H7 (cell line): ENCODE measurements around the gene QKI. TPM values are rescaled to one million over a fixed set of nuclear protein-coding genes. Genes with fewer than 3 reads are reported as not detected.
"Not testable (repeated sequence)": the region's sequence is repeated elsewhere in the genome, so short reads cannot be mapped to it uniquely, and the experiment has no call there.

Experiments used
- DNase-seq: peaks from one replicate; pipeline ENCODE4 v3.0.0; 2012
- H3K27me3 ChIP-seq: 2 replicates; pipeline ENCODE4 v1.6.0; 2011; ENCODE audit warnings: mild to moderate bottlenecking, low read length; ENCODE audit not compliant: control insufficient read depth, insufficient read depth
- H3K36me3 ChIP-seq: replicated peaks from 2 replicates; pipeline ENCODE4 v1.5.1; 2011; ENCODE audit warnings: low read length; ENCODE audit not compliant: control insufficient read depth, insufficient read depth
- H3K4me3 ChIP-seq: 2 replicates; pipeline ENCODE4 v1.5.1; 2011; ENCODE audit warnings: low read depth, mild to moderate bottlenecking, control low read depth, low read length, moderate library complexity; ENCODE audit not compliant: insufficient read depth
- total RNA-seq: library from RNA; depleted of rRNA; stranded (reverse); fragments of >200 nt; shearing (Covaris generic); gene quantifications from 2 replicates; pipeline ENCODE4 v1.2.3, GENCODE V29; 2014; rRNA removed

QKI gene
- total RNA-seq = 155 and 200 TPM in 2 replicates

DNA sequence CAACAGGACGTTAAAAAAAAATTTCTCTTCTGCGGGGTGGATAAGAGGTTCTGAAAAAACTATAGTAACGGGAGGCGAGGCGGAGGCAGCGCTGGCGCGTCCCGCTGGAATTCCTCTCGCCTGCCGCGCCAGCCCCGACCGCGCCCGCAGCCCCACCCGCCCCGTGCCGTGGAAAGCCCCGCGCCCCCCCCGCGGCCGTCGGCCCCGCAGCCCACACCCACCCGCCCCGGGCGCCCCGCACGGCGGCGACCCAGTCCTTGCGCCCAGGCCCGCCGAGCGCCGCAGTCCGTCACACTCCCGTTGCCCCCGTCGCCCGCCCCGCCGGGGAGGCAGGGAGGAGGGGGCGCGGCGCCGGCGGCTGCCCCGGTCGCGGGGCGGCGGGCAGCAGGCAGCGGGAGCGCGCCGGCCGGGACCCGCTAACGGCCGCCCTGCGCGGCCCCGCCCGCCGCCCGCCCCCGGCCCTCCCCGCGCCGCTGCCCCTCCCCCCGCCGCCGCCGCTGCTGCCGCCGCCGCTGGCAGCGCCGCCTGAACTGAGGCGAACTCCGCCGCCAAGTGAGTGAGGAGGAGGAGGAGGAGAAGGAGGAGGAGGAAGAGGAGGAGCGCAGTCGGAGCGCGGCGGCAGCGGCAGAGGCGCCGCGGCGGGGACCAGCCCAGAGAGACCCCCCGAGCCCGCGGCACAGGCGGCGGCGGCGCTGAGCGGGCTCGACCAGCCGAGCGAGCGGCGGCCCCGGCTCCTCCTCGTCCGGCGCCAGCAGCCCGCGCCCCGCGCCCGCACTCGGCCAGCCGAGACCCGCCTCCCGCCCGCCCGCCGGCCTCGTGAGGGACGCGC is at the start of gene QKI:
Gene QKI (plus strand): TSS at position 602 of the 829 bp plus-strand sequence. CDS start 476 bp downstream, outside the sequence.
- H3K4me3 ChIP-seq = peak within 1 kb of the TSS; percentile 93
- DNase-seq = peak; percentile 94
- no peaks in the 10 kb centered on the region for H3K36me3 ChIP-seq
- H3K27me3 ChIP-seq = no peaks in the 10 kb centered on the region

DNA sequence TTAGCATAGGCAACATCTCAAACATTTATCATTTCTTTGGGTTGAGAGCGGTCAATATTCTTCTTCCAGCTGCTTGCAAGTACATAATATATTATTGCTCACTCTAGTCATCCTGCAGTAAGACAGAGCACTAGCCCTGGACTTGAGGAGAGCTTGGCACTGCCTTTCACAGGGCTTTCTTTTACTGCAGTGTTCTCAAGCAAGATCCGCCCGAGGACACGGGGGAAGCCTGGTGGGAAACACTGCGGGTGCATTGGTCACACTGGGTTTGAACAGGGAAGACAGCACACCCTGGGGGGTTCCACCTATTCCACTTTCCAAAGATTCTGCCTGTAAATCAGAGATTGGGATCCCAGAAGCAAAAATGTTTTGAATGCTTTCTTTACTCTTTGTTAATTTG is 48.2 kb upstream of the QKI start:
- Histone ChIP-seq H3K36me3 (no peaks in the 10 kb centered on the region), H3K27me3 (no peaks in the 10 kb centered on the region), H3K4me3 (no peak overlapping the region)
- DNase-seq = no peak

DNA sequence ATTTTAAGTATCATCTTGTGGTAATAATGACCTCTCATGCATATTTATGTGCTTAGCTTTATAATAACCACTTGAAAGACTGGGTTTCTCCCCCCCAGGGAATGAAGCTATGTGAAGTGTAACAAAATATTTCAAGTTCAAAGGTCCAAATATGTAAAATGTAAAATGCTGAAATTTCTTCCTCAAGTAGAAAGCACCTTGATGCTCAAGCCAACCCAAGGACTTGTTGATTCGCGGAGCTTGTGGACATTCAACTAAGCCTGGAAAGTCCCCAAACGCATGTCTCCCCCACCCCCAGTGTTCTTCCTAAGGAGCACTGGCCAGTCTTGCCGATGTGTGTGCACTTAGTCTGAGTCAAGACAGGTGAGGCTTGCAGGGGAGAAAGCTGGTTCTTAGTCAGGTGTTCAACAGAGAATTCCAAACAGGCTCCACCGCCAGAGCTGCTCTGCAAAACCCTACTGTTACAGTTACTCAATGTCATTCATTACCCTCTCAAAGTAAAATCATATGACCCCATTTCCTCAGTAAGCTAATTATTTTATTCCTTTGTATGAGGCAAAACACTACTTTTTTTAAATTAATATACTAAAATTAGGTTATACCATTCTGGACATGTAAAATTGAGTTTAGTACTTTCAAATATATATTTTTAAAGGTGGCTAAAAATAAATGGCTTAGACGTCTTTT is 46.9 kb upstream of the QKI start:
- Histone ChIP-seq H3K4me3 (no peak overlapping the region), H3K27me3 (no peaks in the 10 kb centered on the region), H3K36me3 (no peaks in the 10 kb centered on the region)
- DNase-seq = peak; percentile 53

DNA sequence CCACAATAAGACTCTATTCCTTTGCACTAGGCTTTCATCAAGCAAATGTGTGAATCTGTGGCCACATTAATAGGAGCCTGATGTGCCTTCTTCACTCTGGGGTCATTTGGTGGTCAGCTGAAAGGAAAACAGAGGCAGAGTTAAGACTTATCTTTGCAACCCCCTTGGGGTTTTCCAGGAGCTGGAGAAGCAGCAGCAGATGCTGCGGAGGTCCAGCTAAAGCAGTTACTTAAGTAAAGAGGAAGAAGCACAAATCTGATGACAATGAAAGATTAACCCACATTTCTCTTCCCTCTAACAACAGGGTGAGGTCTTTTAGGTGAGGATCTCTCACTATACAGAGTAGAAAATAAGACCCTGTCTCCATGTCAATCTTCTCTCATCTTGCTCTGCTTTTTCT is 45.4 kb upstream of the QKI start:
- no peak overlapping the region for H3K4me3 ChIP-seq
- no peak for DNase-seq

DNA sequence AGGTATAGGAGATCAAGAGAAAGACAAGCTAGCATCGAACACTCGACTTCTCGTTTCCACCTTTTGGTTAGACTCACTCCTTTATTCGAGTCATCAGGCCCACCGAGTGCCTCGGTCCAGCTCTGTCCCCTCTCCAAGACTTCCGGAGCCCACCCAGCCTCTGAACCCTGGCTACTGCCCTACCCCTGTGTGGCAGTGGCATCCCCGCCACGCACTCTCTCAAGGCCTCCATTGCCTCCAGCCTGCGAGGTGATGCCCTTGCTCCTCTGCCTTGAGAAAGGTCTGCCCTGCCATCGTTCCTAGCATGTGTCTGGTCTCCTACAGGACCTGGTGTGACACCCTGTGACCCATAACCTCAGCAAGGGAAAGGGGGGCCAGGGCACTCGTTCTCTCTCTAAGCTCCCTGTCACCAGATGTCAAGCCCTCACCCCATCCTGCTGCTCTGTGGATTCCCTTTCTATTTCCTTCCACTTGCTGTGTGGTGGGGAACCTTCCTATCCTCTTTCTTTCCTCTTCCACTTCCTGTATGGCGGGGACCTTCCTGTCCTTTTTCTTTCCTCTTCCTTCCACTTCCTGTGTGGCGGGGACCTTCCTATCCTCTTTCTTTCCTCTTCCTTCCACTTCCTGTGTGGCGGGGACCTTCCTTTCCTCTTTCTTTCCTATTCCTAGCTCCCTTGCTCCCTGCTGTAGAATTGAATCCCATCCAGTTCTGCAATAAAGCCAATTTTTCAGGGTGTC is 44.7 kb upstream of the QKI start:
- Histone ChIP-seq H3K36me3 (no peaks in the 10 kb centered on the region), H3K27me3 (no peaks in the 10 kb centered on the region), H3K4me3 (no peak overlapping the region)
- DNase-seq = no peak

More for the DNA sequence above, 45.4 kb upstream of the QKI start:
- Histone ChIP-seq H3K36me3 (no peaks in the 10 kb centered on the region), H3K27me3 (no peaks in the 10 kb centered on the region)

DNA sequence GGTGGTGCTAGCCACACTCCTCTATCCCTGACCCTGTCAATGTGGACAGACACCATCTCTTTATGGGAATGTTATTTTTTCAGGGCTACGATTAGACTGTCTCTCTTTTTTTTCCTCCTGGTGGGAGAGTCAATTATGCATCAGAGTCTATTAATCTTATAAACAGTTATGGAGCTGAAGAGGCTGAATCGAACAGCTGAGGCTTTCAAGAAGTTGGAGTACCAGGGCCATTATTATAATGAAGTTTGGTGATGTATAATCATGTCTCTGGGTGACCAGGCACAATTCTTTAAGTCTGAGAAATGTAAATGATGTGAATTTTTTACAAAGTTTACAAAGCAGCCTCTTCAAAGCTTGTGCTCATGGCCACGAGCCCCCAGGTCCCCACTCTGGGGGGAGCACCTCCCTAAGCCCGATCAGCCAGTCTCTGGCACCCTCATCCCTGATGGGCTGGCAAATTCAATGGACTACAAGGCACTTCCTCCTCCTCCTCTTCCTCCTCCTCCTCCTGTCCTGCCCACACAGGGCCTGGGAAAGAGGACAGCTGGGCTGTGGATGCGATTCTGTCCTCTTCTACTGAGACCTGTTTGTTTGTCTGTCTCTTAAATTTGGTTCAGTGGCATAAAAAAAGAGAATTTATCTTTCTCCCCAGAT is 43.9 kb upstream of the QKI start:
- DNase-seq = no peak
- Histone ChIP-seq H3K36me3 (no peaks in the 10 kb centered on the region), H3K27me3 (no peaks in the 10 kb centered on the region)

DNA sequence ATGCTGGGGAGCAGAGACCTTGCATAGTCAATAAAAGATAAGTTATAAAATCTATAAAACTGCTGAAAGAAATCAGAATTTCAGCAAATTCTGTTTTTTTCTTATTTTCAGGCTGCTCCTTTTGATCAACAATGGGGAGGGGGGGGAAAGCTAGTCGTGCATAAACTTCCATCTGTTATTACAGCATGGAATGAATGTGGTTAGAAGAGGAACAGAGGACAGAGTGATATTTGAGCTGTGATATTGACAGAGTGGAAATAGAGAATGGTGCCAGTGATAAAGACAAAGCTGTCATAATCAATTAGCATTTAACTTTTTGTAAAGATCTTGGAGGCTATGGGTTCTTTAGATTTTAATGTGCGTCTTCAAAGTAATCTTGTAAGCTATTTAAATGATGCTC is 43.4 kb upstream of the QKI start:
- no peak overlapping the region for H3K4me3 ChIP-seq
- no peaks in the 10 kb centered on the region for H3K36me3 ChIP-seq
- H3K27me3 ChIP-seq = no peaks in the 10 kb centered on the region
- no peak for DNase-seq

More for the DNA sequence above, 43.9 kb upstream of the QKI start:
- H3K4me3 ChIP-seq = no peak overlapping the region

DNA sequence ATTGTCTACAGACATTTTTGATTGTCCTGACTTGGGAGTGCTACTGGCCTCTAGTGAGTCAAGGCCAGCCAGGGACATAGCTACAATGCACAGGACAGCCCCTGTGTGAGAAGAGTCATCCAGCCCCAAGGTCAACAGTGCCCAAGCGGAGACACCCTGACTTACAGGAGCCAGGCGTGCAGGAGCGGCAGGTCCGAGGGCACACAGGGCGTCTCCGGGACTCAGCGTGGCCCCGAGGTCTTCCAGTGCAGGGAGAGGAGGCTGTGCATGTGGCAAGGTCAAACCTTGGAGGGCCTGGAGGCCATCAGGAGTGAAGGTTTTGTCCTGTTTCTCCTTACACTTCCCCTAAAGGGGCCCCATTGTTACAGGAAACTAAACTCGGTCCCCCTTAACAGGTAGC is 41.3 kb upstream of the QKI start:
- no peaks in the 10 kb centered on the region for H3K27me3 ChIP-seq
- no peaks in the 10 kb centered on the region for H3K36me3 ChIP-seq
- no peak overlapping the region for H3K4me3 ChIP-seq
- no peak for DNase-seq

DNA sequence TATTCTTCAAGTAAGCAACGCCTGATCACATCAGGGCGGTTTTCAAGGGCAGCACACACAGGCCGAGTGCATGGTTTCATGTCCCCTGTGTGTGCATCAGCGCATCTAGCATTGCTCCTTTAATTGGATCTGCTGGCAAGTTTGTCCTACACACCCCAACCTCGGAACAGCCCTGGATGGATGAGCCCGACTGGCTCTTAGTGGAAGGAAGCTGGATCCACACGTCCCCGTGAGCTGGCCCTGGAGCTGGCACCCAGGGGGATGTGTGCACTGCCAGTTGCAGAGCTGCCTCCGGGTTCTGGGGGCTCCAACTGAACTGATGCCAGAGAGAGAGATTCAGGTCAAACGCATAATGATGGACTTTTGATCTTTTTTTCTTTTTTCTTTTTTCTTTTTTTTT is 39.2 kb upstream of the QKI start:
- no peaks in the 10 kb centered on the region for H3K27me3 ChIP-seq

DNA sequence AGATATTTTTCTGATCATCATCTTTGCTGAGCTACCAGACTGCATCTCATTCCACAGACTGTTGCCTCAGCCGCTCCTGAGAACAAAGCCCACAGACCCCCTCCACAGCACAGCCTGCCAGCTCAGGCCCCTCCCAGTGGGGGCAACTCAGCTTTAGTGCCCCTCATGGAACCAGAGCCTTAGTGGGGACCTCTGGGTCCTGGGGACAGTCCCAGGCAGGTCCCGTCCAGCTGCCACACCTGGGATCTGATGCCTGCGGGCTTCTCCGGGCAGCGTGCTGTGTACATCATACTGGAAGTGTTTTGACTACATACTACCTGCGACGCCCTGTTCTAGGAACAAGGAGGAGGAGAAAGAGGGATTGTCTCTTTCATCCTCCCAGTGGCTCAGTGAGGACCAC is 38.3 kb upstream of the QKI start:
- H3K4me3 ChIP-seq = no peak overlapping the region
- no peaks in the 10 kb centered on the region for H3K27me3 ChIP-seq
- H3K36me3 ChIP-seq = no peaks in the 10 kb centered on the region
- no peak for DNase-seq

More for the DNA sequence above, 39.2 kb upstream of the QKI start:
- no peak for DNase-seq
- no peaks in the 10 kb centered on the region for H3K36me3 ChIP-seq
- no peak overlapping the region for H3K4me3 ChIP-seq

DNA sequence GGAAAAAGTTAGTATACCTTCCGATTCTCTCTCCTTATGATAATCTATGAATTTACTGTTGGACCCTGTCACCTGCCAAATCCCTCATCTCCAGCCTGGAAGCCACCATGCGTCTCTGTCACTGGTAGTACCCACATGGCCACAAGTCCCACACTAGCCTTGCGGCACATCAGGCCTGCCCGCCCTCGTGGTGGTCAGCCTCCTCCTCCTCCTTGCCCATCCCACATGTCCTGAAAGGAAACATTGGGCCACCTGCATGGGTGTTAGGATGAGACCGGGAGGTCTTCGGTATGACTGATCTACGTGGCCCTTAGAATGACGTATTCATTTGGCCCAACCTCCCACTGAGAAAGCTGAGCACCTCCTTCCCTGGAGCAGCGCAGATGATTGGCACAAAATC is 37.0 kb upstream of the QKI start:
- Histone ChIP-seq H3K27me3 (no peaks in the 10 kb centered on the region), H3K4me3 (no peak overlapping the region), H3K36me3 (no peaks in the 10 kb centered on the region)
- no peak for DNase-seq

DNA sequence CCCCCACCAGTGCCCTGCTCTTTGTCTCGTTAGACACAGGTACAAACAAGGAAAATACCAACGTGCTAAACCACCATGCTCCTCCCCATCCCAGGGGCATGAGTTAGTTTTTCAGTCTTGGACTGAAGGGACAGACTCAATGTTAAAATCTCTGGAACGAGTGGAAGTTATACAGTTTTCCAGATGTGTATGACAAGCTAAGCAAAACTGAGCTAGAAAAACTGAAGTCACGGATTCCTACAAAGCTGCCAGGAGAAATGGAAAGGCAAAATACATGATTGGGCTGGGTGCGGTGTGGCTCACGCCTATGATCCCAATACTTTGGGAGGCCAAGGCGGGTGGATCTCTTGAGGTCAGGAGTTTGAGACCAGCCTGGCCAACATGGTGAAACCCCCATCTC is 34.3 kb upstream of the QKI start:
- Histone ChIP-seq H3K4me3 (no peak overlapping the region), H3K27me3 (no peaks in the 10 kb centered on the region), H3K36me3 (no peaks in the 10 kb centered on the region)
- DNase-seq = no peak

DNA sequence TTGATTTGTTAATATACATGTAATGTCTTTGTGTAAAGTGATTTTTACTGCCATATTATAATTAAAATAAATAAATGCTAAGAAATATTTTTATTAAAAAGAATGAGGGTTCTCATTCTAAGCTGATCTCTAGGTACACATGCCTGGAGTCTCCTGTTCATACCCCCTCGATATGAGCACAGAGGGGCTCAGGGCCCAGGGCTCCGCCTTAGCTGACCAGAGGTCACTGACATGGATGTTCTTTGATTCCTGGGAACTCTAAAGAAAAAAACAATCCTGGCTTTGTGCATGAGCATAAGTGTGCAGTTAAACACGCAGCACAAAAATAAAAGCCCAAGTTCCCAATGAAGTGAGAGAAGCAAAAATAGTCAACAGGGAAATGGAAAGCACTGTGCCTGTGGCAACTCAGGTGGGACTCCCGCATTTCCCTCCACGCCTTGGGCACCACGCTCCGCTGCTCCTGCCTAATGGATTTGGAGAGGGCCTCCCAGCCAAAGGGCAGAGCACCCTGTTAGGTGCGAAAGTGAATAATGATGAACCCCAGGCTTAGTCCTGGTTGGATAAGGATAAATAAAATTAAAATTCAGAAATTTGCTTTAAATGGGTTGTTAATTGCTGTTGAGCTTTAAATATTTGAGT is 33.3 kb upstream of the QKI start:
- H3K4me3 ChIP-seq = no peak overlapping the region
- DNase-seq = no peak

DNA sequence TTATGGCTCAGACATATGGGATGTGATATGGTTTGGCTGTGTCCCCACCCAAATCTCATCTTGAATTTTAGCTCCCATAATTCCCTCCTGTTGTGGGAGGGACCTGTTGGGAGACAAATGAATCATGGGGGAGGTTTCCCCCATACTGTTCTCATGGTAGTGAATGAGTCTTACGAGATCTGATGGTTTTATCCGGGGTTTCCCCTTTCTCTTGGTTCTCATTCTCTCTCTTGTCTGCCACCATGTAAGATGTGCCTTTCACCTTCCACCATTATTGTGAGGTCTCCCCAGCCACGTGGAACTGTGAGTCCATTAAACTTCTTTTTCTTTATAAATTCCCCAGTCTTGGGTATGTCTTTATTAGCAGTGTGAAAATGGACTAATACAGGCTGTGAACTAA is 31.1 kb upstream of the QKI start:
- not testable (repeated sequence) for H3K36me3 ChIP-seq, H3K4me3 ChIP-seq, H3K27me3 ChIP-seq, DNase-seq

More for the DNA sequence above, 33.3 kb upstream of the QKI start:
- no peaks in the 10 kb centered on the region for H3K27me3 ChIP-seq
- no peaks in the 10 kb centered on the region for H3K36me3 ChIP-seq
